ENCODE results near the gene HSD11B2. TPM values are rescaled to one million over a fixed set of nuclear protein-coding genes. Genes with fewer than 3 reads are reported as not detected.
A peak's percentile ranks its signal among the peaks of the same experiment; 100 is the strongest.

Gene HSD11B2
- total RNA-seq, 2 experiments from 2014 or later: 0.86 to 1.1 TPM

- no peaks in the 10 kb centered on the region for H3K36me3 Mint-ChIP-seq (ENCODE audit: low read depth)
- no peaks in the 10 kb centered on the region for H3K9me3 Mint-ChIP-seq
- H3K27ac Mint-ChIP-seq: no peak overlapping the region
- peaks cover 12% of the 10 kb centered on the region for H3K4me1 Mint-ChIP-seq (ENCODE audit: low read depth)
- intact Hi-C loops (cut with micrococcal nuclease): no loop called here
- no peak overlapping the region for H3K4me3 Mint-ChIP-seq
- CTCF ChIA-PET: interaction anchor here (0.6 to 8.0 kb wide), 5 partner anchors 11 to 570 kb away, joined by 3 to 55 read pairs (median 4); no protein-coding TSS in a partner anchor
- no peak for DNase-seq
- H3K27me3 Mint-ChIP-seq (ENCODE audit: low read depth): no peaks in the 10 kb centered on the region
These were observed 31.3 kb downstream of the HSD11B2 start for GRCh38 chr16:67462279-67462655.

- Mint-ChIP-seq H3K9me3 (no peaks in the 10 kb centered on the region), H3K4me3 (no peak overlapping the region), H3K36me3 (ENCODE audit: low read depth) (no peaks in the 10 kb centered on the region), H3K27me3 (ENCODE audit: low read depth) (no peaks in the 10 kb centered on the region), H3K27ac (no peak overlapping the region), H3K4me1 (ENCODE audit: low read depth) (peaks cover 12% of the 10 kb centered on the region)
- CTCF ChIA-PET: interaction anchor here (0.5 to 8.0 kb wide), 4 partner anchors 10 to 101 kb away, joined by 3 to 55 read pairs (median 20); no protein-coding TSS in a partner anchor
- no peak for DNase-seq
- intact Hi-C loops (cut with micrococcal nuclease): no loop called here
These were observed 32.1 kb downstream of the HSD11B2 start for GRCh38 chr16:67463059-67463458.

GRCh38 chr16:67463691-67464090, 32.8 kb downstream of the HSD11B2 start:
- Mint-ChIP-seq H3K36me3 (ENCODE audit: low read depth) (no peaks in the 10 kb centered on the region), H3K4me1 (ENCODE audit: low read depth) (peaks cover 12% of the 10 kb centered on the region), H3K27me3 (ENCODE audit: low read depth) (no peaks in the 10 kb centered on the region), H3K27ac (no peak overlapping the region), H3K9me3 (no peaks in the 10 kb centered on the region), H3K4me3 (no peak overlapping the region)
- CTCF ChIA-PET: interaction anchor here (0.5 to 8.0 kb wide), 5 partner anchors 18 to 101 kb away, joined by 3 to 55 read pairs (median 10); partner anchors contain the start of gene ATP6V0D1
- no peak for DNase-seq
- intact Hi-C loops (cut with micrococcal nuclease): no loop called here

- H3K9me3 Mint-ChIP-seq: no peaks in the 10 kb centered on the region
These were observed 33.6 kb downstream of the HSD11B2 start for GRCh38 chr16:67464565-67464964.

GRCh38 chr16:67466581-67466980, 35.7 kb downstream of the HSD11B2 start:
- no peak for DNase-seq
- Mint-ChIP-seq H3K27ac (no peak overlapping the region), H3K9me3 (no peaks in the 10 kb centered on the region), H3K36me3 (ENCODE audit: low read depth) (no peaks in the 10 kb centered on the region), H3K27me3 (ENCODE audit: low read depth) (no peaks in the 10 kb centered on the region), H3K4me3 (no peak overlapping the region), H3K4me1 (ENCODE audit: low read depth) (peaks cover 16% of the 10 kb centered on the region)
- intact Hi-C loops (cut with micrococcal nuclease): loop anchor here (1.0 to 5.0 kb wide), 2 partner anchors 38 to 119 kb away; no protein-coding TSS in a partner anchor
- CTCF ChIA-PET: interaction anchor here (0.5 to 8.0 kb wide), 12 partner anchors 8 to 534 kb away, joined by 3 to 55 read pairs (median 4); no protein-coding TSS in a partner anchor

More at GRCh38 chr16:67464565-67464964, 33.6 kb downstream of the HSD11B2 start:
- Mint-ChIP-seq H3K27ac (no peak overlapping the region), H3K4me3 (no peak overlapping the region), H3K36me3 (ENCODE audit: low read depth) (no peaks in the 10 kb centered on the region), H3K27me3 (ENCODE audit: low read depth) (no peaks in the 10 kb centered on the region), H3K4me1 (ENCODE audit: low read depth) (peaks cover 12% of the 10 kb centered on the region)
- intact Hi-C loops (cut with micrococcal nuclease): no loop called here
- DNase-seq: no peak
- CTCF ChIA-PET: interaction anchor here (0.5 to 8.0 kb wide), 5 partner anchors 8 to 49 kb away, joined by 3 to 55 read pairs (median 10); partner anchors contain the start of gene ATP6V0D1

GRCh38 chr16:67468731-67469130, 37.8 kb downstream of the HSD11B2 start:
- no peaks in the 10 kb centered on the region for H3K27me3 Mint-ChIP-seq (ENCODE audit: low read depth)
- no peak for DNase-seq
- H3K9me3 Mint-ChIP-seq: no peaks in the 10 kb centered on the region
- peaks cover 25% of the 10 kb centered on the region for H3K4me1 Mint-ChIP-seq (ENCODE audit: low read depth)
- H3K27ac Mint-ChIP-seq: no peak overlapping the region
- CTCF ChIA-PET: interaction anchor here (0.9 to 8.0 kb wide), 2 partner anchors 41 to 191 kb away, joined by 3 to 55 read pairs; no protein-coding TSS in a partner anchor
- intact Hi-C loops (cut with micrococcal nuclease): loop anchor here (5.0 kb wide), 1 partner anchor 121 kb away; no protein-coding TSS in a partner anchor
- no peak overlapping the region for H3K4me3 Mint-ChIP-seq
- no peaks in the 10 kb centered on the region for H3K36me3 Mint-ChIP-seq (ENCODE audit: low read depth)

- Mint-ChIP-seq H3K27ac (no peak overlapping the region), H3K27me3 (ENCODE audit: low read depth) (no peaks in the 10 kb centered on the region), H3K4me3 (no peak overlapping the region), H3K9me3 (no peaks in the 10 kb centered on the region), H3K36me3 (ENCODE audit: low read depth) (no peaks in the 10 kb centered on the region), H3K4me1 (ENCODE audit: low read depth) (peaks cover 31% of the 10 kb centered on the region)
- CTCF ChIA-PET: no interaction called here
- intact Hi-C loops (cut with micrococcal nuclease): no loop called here
- DNase-seq: no peak
These were observed 39.4 kb downstream of the HSD11B2 start for GRCh38 chr16:67470359-67470758.

GRCh38 chr16:67471758-67472384, 41.0 kb downstream of the HSD11B2 start:
- no peak for DNase-seq
- Mint-ChIP-seq H3K36me3 (ENCODE audit: low read depth) (no peaks in the 10 kb centered on the region), H3K27ac (no peak overlapping the region), H3K27me3 (ENCODE audit: low read depth) (no peaks in the 10 kb centered on the region), H3K9me3 (no peaks in the 10 kb centered on the region), H3K4me1 (ENCODE audit: low read depth) (peaks cover 31% of the 10 kb centered on the region), H3K4me3 (no peak overlapping the region)
- CTCF ChIA-PET: no interaction called here
- intact Hi-C loops (cut with micrococcal nuclease): no loop called here

GRCh38 chr16:67474551-67475455, 43.9 kb downstream of the HSD11B2 start:
- no peak overlapping the region for H3K27ac Mint-ChIP-seq
- DNase-seq: no peak
- peaks cover 47% of the 10 kb centered on the region for H3K4me1 Mint-ChIP-seq (ENCODE audit: low read depth)

GRCh38 chr16:67477960-67478554, 47.1 kb downstream of the HSD11B2 start:
- no peak overlapping the region for H3K27ac Mint-ChIP-seq
- H3K4me1 Mint-ChIP-seq (ENCODE audit: low read depth): peaks cover 47% of the 10 kb centered on the region

More at GRCh38 chr16:67474551-67475455, 43.9 kb downstream of the HSD11B2 start:
- no peaks in the 10 kb centered on the region for H3K9me3 Mint-ChIP-seq
- intact Hi-C loops (cut with micrococcal nuclease): no loop called here
- H3K27me3 Mint-ChIP-seq (ENCODE audit: low read depth): no peaks in the 10 kb centered on the region
- peaks cover 2% of the 10 kb centered on the region for H3K36me3 Mint-ChIP-seq (ENCODE audit: low read depth)
- CTCF ChIA-PET: interaction anchor here (1.0 to 2.6 kb wide), 3 partner anchors 8 to 47 kb away, joined by 3 to 10 read pairs (median 7); no protein-coding TSS in a partner anchor
- H3K4me3 Mint-ChIP-seq: no peak overlapping the region

GRCh38 chr16:67480833-67481560, 50.1 kb downstream of the HSD11B2 start, which contains the start of gene ATP6V0D1:
Gene ATP6V0D1 (minus strand): TSS chr16:67481157. CDS start chr16:67481086, 71 bp downstream.
- Mint-ChIP-seq H3K9me3 (no peaks in the 10 kb centered on the region), H3K27me3 (ENCODE audit: low read depth) (no peaks in the 10 kb centered on the region), H3K4me1 (ENCODE audit: low read depth) (peaks cover 42% of the 10 kb centered on the region), H3K4me3 (peak within 1 kb of the TSS; percentile 100), H3K36me3 (ENCODE audit: low read depth) (peaks cover 9% of the 10 kb centered on the region), H3K27ac (peak within 1 kb of the TSS; percentile 99)
- intact Hi-C loops (cut with micrococcal nuclease): loop anchor here (1.0 kb wide), 13 partner anchors 13 to 487 kb away; partner anchors contain the start of genes ACD, CARMIL2, CTCF and GFOD2
- peak; percentile 99 for DNase-seq
- CTCF ChIA-PET: interaction anchor here (0.5 to 3.4 kb wide), 23 partner anchors 10 to 463 kb away, joined by 3 to 69 read pairs (median 4); no protein-coding TSS in a partner anchor

More at GRCh38 chr16:67477960-67478554, 47.1 kb downstream of the HSD11B2 start:
- Mint-ChIP-seq H3K4me3 (no peak overlapping the region), H3K36me3 (ENCODE audit: low read depth) (peaks cover 2% of the 10 kb centered on the region), H3K9me3 (no peaks in the 10 kb centered on the region), H3K27me3 (ENCODE audit: low read depth) (no peaks in the 10 kb centered on the region)
- intact Hi-C loops (cut with micrococcal nuclease): no loop called here
- CTCF ChIA-PET: interaction anchor here (2.1 kb wide), 1 partner anchor 43 kb away, joined by 7 read pairs; no protein-coding TSS in a partner anchor
- no peak for DNase-seq
